ENCODE results near the gene TAB2. TPM values are rescaled to one million over a fixed set of nuclear protein-coding genes. Genes with fewer than 3 reads are reported as not detected.

The TAB2 gene
- total RNA-seq, 2 experiments from 2014 or later = 120 to 138 TPM

Other genes starting within 250 kb of the TAB2 start
- gene SUMO4, start 82.5 kb downstream of the TAB2 start, total RNA-seq = 10 to 100 TPM in 1 of 2 experiments, 1 to 10 TPM in 1; 7.4 to 10.6 TPM
- 10 to 100 TPM; 25.3 to 37.5 TPM for gene ZC3H12D, start 167.3 kb downstream of the TAB2 start, total RNA-seq
- 10 to 100 TPM; 17.8 to 18.7 TPM for gene PPIL4, start 228.3 kb downstream of the TAB2 start, total RNA-seq
- 10 to 100 TPM; 16.4 to 16.5 TPM for gene GINM1, start 248.7 kb downstream of the TAB2 start, total RNA-seq